HG03045 (cell line): ENCODE results near the gene SDR9C7.
"Not testable (repeated sequence)": the region's sequence is repeated elsewhere in the genome, so short reads cannot be mapped to it uniquely, and the experiment has no call there.

Experiments used
- ATAC-seq: cut with Tn5 transposase; IDR thresholded peaks from one replicate; pipeline ENCODE4 v1.9.1; 2021; ENCODE audit warnings: mild to moderate bottlenecking, moderate library complexity; ENCODE audit not compliant: unreplicated experiment

Gene SDR9C7

DNA sequence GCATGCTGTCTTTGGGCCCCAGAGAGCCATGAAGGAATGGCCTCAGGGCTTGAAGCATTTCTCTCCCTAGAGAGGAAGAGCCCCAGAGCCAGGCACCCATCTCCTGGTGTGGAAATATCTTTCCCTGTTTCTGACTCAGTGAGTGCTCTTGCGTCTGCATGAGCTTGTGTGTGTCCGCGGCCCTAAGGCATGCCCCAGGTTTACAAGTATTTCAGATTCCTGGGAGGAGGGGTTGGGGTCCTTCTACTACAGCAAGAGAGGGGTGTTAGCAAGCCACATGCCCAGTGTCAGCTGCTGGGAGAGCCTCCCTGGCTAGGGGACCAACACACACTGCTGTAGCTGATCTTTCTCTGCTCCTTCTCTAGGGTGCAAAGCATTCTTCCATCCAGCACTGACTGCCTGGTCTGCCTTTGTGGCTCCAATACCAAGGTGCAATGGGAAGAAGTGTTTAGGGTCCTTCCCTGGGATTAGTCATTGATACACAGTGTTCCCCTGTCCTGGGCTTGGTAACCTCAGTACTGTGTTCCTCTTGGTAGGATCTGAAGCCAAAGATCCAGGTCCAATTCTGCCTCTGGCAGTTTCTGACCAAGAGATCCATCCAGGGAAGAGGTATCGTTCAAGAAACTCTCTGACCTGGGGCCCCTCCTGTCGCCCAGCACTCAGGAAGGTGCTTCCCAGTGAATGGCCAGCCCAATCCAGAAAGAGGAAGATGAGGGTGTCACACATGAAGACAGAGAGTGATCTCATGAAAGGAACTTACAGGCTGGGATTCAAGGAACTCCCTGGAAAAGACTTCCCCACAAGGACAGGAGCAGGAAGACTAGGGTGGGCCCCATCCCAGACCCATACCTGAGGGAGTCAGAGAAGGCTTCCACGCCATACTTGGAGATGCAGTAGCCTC lies 20.1 kb upstream of the SDR9C7 start:
- ATAC-seq = no peak

DNA sequence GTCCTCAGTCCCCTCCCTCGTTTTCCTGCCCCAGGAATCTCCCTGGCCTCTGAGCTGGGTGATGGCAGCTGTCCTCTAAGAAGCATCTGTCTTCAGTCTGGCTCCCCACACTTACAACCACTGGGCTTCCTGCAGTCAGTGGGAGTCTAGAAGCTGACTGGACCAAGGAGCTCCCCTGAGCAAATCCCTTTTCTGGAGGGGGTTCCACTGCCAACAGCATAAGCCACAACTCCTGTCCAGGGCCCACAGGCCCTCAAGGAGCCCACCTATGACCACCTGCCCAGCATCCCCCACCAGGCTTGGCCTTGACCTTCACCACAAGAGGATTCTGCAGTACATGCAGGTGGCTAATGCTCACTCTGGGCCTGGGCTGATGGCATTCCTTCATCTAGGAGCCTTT lies 19.1 kb upstream of the SDR9C7 start:
- no peak for ATAC-seq

DNA sequence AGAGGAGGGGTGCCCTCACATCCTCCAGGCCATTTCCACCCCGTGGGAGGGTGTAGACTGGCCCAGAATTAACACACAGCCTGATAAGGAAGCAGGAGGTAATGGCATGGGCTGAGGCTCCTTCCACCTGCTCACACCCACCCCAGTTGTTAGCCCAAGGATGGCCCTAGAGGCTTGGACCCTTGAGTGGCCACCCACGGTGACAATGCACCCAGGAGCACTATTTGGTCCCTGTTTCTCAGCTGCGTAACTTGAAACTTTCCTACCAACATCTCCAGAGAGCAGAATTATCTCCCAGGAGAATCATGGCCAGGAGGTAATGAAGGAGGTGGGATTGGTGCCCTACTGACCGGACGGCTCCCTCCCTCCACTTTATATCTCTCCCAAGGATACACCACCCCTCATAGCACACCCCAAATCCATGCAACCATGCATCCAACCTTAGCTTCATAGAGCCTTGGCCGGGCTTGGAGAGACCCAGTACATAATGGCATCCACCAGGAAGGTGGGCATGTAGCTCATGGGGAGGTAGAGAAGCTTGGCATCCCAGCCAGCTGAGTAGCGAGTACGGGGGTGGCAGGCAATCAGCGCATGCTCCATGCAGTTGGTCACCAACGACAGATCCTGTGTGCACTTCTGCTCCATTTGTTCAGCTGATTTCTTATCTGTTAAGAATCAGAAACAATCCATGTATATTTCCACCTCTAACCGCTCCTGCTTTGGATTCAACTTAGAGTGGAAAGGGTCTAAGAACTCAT lies 17.6 kb upstream of the SDR9C7 start:
- no peak for ATAC-seq

- no peak for ATAC-seq
Measured at GRCh38 chr12:56948881-56949280, 14.7 kb upstream of the SDR9C7 start.

DNA sequence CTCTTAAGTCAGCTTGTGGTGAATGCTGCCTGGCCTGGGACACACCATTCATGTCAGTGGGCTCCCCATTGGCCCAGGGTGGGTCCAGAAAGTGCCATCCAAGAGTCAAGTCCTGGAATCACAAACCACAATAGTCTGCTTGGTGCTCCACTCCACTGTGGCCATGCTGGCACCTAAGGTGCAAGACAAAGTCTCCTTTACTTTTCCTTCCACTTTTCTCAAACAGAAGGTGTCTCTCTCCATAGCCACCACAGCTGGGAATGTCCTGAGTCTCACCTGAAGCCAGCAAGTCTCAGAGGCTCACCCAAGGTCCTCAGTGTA lies 14.2 kb upstream of the SDR9C7 start:
- no peak for ATAC-seq

DNA sequence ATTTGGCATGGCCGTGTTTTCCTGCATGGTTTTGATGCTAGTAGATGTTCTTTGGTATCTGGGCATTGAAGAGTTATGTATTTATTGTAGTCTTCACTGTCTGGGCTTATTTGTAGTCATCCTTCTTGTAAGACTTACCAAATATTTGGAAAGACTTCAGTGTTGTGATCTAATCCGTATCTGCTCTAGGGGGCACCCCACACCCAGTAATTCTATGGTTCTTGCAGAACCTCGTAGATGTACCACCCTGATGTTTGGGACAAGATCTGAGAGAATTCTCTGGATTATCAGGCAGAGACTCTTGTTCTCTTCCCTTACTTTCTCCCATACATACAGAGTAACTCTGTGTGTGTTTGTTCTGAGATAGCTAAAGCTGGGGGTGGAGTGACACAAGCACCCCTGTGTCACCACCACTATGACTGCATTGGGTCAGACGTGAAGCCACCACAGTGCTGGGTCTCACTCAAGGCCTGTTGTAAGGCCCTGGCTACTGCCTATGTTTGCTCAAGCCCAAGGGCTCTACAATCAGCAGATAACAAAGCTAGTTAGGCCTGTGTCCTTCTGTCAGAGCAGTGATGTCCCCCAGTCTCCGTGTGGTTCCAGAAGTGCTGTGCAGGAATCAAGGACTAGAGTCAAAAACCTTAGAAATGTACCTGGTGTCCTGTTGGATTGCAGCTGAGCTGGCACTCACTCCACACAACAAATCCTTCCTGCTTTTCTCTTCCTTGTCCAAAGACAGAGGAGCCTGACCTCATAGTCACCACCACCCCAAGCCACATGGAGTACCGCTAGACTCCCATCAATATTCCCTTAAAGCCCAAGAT lies 13.6 kb upstream of the SDR9C7 start:
- ATAC-seq = no peak

DNA sequence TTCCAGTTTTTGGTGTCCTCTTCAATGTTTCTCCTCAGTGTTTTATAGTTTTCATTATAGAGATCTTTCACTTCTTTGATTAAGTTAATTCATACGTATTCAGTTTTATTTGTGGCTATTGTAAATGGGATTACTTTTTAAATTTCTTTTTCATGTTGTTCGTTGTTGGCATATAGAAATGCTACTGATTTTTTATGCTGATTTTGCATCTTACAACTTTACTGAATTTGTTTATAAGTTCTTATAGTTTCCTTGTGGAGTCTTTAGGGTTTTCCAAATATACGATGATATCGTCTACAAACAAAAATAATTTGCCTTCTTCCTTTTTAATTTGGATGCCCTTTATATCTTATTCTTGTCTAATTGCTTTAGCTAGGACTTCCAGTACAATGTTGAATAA lies 9.7 kb upstream of the SDR9C7 start:
- ATAC-seq = no peak

DNA sequence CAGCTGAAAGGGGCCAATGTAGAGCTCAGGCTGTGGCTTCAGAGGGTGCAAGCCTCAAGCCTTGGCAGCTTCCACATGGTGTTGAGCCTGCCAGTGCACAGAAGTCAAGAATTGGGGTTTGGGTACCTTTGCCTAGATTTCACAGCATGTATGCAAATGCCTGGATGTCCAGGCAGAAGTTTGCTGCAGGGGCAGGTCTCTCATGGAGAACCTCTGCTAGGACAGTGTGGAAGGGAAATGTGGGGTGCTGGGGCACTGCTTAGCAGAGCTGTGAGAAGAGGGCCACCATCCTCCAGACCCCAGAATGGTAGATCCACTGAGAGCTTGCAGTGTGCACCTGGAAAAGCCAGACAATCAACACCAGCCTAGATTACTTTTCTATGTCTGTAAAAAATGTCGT lies 9.2 kb upstream of the SDR9C7 start:
- not testable (repeated sequence) for ATAC-seq

GRCh38 chr12:56941299-56942017 lies 7.2 kb upstream of the SDR9C7 start:
- ATAC-seq = no peak

DNA sequence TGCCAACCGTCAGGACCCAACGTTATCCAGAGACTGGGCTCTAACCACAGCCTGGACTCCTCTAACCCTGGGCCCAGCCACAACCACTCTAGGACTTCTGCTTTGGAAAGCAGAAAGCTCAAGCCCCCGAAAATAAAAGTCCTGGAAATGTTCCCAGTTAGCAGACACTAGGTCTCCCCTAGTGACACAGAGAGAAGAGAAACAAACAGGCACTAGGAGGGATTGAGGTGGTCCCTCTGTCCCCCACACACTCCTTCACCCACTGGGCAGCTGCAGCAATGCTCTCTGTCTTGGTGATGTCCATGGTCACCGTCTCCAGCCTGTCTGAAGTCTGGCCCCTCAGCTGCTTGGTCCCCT lies 6.7 kb upstream of the SDR9C7 start:
- ATAC-seq = not testable (repeated sequence)

GRCh38 chr12:56935752-56936151 lies 1.5 kb upstream of the SDR9C7 start:
- ATAC-seq = no peak

DNA sequence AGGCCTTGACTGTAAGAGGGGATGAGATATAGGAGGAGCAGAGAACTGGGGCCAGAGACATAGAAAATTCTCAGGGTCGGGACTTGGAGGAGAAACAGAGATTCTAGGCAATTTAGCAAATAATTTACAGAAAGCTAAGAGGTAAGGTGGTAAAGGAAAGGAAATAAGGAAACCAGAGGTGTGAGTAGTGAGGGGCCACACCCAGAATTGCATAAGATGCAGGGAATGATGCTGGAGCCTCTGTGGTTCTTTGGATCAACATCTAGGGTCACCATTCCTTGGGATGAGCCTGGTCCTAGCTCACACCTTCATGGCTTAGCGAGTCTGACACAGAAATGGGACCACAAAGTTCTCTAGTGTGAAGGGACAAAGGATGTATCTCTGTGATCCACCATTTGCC lies 949 bp upstream of the SDR9C7 start:
- ATAC-seq = no peak

GRCh38 chr12:56932867-56933266 lies 1.3 kb downstream of the SDR9C7 start:
- ATAC-seq = no peak

- no peak for ATAC-seq
Measured at GRCh38 chr12:56932146-56932545, 2.1 kb downstream of the SDR9C7 start.

DNA sequence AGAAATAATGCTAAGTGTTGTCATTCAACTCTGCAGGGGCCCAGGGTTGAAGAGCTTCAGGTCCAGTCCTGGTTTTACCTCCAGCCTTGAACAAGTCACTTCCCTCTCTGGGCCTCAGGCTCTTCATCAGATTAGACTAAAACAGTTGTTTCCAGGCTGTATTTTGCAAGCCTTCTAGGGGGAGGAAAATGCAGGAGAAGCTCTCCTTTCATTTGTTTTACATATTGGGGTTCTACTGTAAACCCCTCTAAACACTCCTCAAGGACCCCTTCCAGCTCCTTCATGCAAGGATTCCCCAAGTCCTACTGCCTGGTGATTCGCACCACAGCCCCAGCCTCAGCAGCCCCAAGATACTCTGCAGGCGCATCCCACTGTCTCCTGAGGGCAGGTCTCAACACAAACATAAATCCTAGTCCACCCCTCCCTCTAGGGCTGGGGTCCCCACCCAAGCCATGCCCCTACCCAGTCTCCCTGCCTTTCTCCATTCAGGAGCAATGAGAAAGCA lies 2.7 kb downstream of the SDR9C7 start:
- no peak for ATAC-seq

GRCh38 chr12:56930241-56930640 lies 4.0 kb downstream of the SDR9C7 start:
- ATAC-seq = no peak

DNA sequence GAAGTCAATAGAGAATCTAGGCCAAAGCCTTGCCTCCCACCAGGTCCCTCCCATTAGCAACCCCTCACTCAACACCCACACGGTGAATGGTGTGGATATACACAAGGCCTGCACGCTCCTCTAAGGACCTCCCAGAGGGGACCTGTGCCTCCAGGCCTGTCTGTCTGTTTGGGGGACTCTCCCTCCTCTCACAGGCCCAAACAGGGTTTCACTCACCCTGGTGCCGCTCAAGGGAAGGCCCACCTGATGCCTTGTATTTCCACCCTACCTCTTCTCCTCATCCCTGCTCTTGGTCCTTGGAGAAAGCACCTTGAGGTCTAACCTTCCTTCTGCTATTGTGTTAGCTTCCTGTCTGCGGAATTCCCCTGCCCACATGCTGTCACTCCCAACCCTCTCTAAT lies 4.4 kb downstream of the SDR9C7 start:
- ATAC-seq = no peak

GRCh38 chr12:56928262-56928661 lies 5.9 kb downstream of the SDR9C7 start:
- ATAC-seq = no peak

DNA sequence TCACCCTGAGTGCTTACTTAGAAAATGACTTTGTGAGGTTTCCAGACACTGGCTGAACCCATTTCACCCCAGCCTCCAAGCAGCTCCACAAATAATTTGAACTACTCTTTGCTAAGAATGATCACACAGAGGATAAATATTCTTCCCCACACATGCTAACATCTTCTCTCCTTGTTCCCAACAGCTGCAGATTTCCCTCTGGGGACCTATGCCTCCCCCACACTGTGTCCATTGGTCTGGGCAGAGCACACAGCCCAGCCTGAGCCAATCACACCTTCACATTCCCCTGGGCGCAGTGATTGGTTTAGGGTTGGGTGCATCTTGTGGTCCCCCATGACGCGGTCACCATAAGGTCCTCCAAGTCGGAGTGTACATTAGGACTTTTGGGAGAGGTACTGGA lies 6.9 kb downstream of the SDR9C7 start:
- no peak for ATAC-seq

DNA sequence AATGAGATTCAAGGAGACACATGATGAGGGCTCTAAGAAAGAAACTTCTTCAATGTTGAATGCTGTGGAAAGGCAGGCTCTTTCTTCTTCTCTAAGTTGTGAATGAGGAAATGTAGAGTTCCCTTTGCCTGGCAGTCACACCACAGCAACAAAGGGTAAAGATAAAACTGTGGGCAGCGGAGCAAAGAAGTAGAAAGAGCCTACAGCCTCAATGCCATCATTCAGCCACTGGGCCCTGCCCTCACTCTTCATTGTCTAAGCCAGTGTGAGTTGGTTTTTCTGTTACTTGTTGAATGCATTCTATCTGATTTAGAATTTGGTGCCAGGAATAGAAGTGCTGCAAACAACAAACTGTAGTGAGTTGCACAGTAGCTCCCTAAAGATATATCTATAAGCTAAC lies 12.2 kb downstream of the SDR9C7 start:
- ATAC-seq = no peak

GRCh38 chr12:56921346-56921745 lies 12.9 kb downstream of the SDR9C7 start:
- ATAC-seq = no peak
